ENCODE data around the gene NUP214. TPM values are rescaled to one million over a fixed set of nuclear protein-coding genes. Genes with fewer than 3 reads are reported as not detected.

NUP214 gene
- polyA plus RNA-seq, 1 experiment = 6.3 TPM

GRCh38 chr9:131222460-131222859, 97.1 kb downstream of the NUP214 start:
- DNase-seq (ENCODE audit: low read depth) = no peak
- Histone ChIP-seq H3K4me3 (ENCODE audit: low read depth, low read length) (no peak overlapping the region), H3K36me3 (ENCODE audit: control insufficient read depth, insufficient read depth, low read length) (no peaks in the 10 kb centered on the region; the same call in 1 of the 2 replicates), H3K27me3 (ENCODE audit: control insufficient read depth, insufficient read depth, low read length) (no peaks in the 10 kb centered on the region)
- TF ChIP-seq CTCF (IDR thresholded peaks at IDR 0.05; ENCODE audit: insufficient read depth, low read depth, low read length) = no peak
- ChIA-PET CTCF (no interaction called here), POLR2A (no interaction called here)

GRCh38 chr9:131226226-131226625, 100.8 kb downstream of the NUP214 start:
- Histone ChIP-seq H3K36me3 (ENCODE audit: control insufficient read depth, insufficient read depth, low read length) (peaks cover 8% of the 10 kb centered on the region), H3K4me3 (ENCODE audit: low read depth, low read length) (no peak overlapping the region), H3K27me3 (ENCODE audit: control insufficient read depth, insufficient read depth, low read length) (no peaks in the 10 kb centered on the region)
- ChIA-PET CTCF (interaction anchor here (1.0 kb wide), 1 partner anchor 23 kb away, joined by 3 read pairs; no protein-coding TSS in a partner anchor), POLR2A (no interaction called here)
- TF ChIP-seq CTCF (IDR thresholded peaks at IDR 0.05; ENCODE audit: insufficient read depth, low read depth, low read length) = no peak
- no peak for DNase-seq (ENCODE audit: low read depth)

GRCh38 chr9:131227112-131227958, 101.9 kb downstream of the NUP214 start:
- no peak for DNase-seq (ENCODE audit: low read depth)
- H3K27me3 ChIP-seq (ENCODE audit: control insufficient read depth, insufficient read depth, low read length) = no peaks in the 10 kb centered on the region
- POLR2A ChIA-PET = no interaction called here
- no peak overlapping the region for H3K4me3 ChIP-seq (ENCODE audit: low read depth, low read length)
- peaks cover 9% of the 10 kb centered on the region for H3K36me3 ChIP-seq (ENCODE audit: control insufficient read depth, insufficient read depth, low read length)
- CTCF ChIA-PET = interaction anchor here (0.6 to 1.2 kb wide), 3 partner anchors 12 to 48 kb away, joined by 3 to 4 read pairs (median 3); no protein-coding TSS in a partner anchor
- no peak for TF ChIP-seq CTCF (IDR thresholded peaks at IDR 0.05; ENCODE audit: insufficient read depth, low read depth, low read length)

- no peaks in the 10 kb centered on the region for H3K27me3 ChIP-seq (ENCODE audit: control insufficient read depth, insufficient read depth, low read length)
- peaks cover 9% of the 10 kb centered on the region for H3K36me3 ChIP-seq (ENCODE audit: control insufficient read depth, insufficient read depth, low read length)
- DNase-seq (ENCODE audit: low read depth) = no peak
- ChIA-PET CTCF (interaction anchor here (1.2 kb wide), 1 partner anchor 13 kb away, joined by 3 read pairs; no protein-coding TSS in a partner anchor), POLR2A (no interaction called here)
- no peak for TF ChIP-seq CTCF (IDR thresholded peaks at IDR 0.05; ENCODE audit: insufficient read depth, low read depth, low read length)
- no peak overlapping the region for H3K4me3 ChIP-seq (ENCODE audit: low read depth, low read length)
Observed at GRCh38 chr9:131227959-131228460, 102.6 kb downstream of the NUP214 start.

- DNase-seq (ENCODE audit: low read depth) = no peak
- H3K36me3 ChIP-seq (ENCODE audit: control insufficient read depth, insufficient read depth, low read length) = peaks cover 18% of the 10 kb centered on the region
- TF ChIP-seq CTCF (IDR thresholded peaks at IDR 0.05; ENCODE audit: insufficient read depth, low read depth, low read length) = no peak
- no peak overlapping the region for H3K4me3 ChIP-seq (ENCODE audit: low read depth, low read length)
- POLR2A ChIA-PET = no interaction called here
- CTCF ChIA-PET = no interaction called here
- H3K27me3 ChIP-seq (ENCODE audit: control insufficient read depth, insufficient read depth, low read length) = no peaks in the 10 kb centered on the region
Observed at GRCh38 chr9:131228988-131229387, 103.6 kb downstream of the NUP214 start.

Measured in BJ (cell line).